ENCODE data around the gene SSR3.
A peak's percentile ranks its signal among the peaks of the same experiment; 100 is the strongest.
"Not testable (repeated sequence)": the region's sequence is repeated elsewhere in the genome, so short reads cannot be mapped to it uniquely, and the experiment has no call there.

The SSR3 gene

DNA sequence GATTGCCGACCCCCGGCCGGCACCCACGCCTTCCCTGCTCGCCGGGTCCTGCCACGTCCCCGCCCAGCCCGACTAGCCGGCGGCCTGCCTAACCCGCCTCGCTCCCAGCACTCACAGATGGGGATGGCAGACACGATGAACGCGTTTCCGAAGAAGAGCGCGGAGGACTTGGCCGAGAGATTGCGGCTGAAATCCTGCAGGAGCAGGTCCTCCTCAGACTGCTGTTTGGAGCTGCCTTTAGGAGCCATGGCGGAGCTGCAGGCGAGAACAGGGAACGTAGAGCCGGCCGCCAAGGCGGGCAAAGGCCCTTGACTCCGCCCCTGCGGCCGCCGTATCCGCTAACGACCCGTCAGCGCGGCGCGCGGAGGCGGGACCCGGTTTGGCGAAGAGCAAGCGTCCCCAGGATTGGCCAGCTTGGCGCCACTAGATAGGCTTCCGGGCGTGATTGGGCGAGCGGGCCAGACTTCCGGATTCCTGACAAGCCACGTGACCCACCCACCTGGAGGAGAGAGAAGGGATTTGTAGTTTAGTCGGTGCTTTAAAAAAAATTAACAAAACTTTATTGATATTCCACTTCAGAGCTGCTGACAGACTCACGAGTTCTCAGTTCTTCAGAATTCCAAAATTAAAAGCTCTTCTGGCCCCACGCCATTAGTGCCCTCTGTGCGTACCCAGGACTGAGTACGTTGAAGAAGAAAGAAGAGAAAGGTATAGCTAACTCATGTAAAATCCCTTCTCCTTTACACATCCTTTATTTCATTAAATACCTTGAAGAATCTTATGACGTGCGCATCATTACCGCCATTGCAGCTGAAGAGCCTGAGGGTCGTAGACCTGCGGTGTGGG, at the start of gene SSR3:
Gene SSR3 (minus strand): TSS at position 276 of the 846 bp plus-strand sequence. CDS start 28 bp downstream, at position 248.
- Histone ChIP-seq H3K4me1 (ENCODE audit: control insufficient read depth, insufficient read depth, low read length) (peaks cover 22% of the 10 kb centered on the region), H3K27ac (ENCODE audit: low read depth, low read length) (peak within 1 kb of the TSS; percentile 94), H3K36me3 (ENCODE audit: control insufficient read depth, insufficient read depth, low read length) (peaks cover 4% of the 10 kb centered on the region), H3K27me3 (ENCODE audit: control insufficient read depth, insufficient read depth, low read length) (no peaks in the 10 kb centered on the region), H3K9ac (ENCODE audit: low read length) (peak within 1 kb of the TSS; percentile 80), H3K4me3 (ENCODE audit: low read length) (peak within 1 kb of the TSS; percentile 99)

DNA sequence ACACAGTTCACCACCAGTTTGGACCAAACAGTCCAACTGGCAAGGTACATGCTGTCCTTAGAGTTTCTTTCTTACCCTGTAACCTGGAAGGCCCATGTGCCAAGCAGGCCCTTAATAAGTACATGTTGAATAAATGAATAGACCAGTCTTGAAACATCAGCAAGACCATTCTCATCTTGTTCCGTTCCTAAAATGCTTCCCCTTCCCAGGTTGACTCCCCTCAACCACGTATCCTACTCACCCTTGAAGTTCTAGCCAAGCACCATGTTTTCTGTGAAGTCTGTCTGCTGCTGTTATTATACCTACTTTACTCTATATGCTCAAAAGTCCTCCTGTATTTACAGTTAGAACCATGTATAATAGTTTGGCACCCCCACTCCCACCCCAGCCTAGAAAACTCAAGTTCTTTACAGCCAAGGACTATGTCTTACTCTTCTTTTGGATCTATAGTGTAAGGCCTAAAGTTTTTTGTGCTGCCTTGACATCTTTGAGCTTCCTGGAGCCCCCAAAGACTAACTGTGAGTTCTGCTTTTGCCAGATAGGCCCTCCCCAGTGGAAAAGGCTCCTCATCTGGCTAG, 49.2 kb upstream of the SSR3 start:
- Histone ChIP-seq H3K36me3 (ENCODE audit: control insufficient read depth, insufficient read depth, low read length) (no peaks in the 10 kb centered on the region), H3K27ac (ENCODE audit: low read depth, low read length) (no peak overlapping the region), H3K27me3 (ENCODE audit: control insufficient read depth, insufficient read depth, low read length) (no peaks in the 10 kb centered on the region), H3K4me3 (ENCODE audit: low read length) (no peak overlapping the region), H3K9ac (ENCODE audit: low read length) (no peak overlapping the region), H3K4me1 (ENCODE audit: control insufficient read depth, insufficient read depth, low read length) (peaks cover 4% of the 10 kb centered on the region)

DNA sequence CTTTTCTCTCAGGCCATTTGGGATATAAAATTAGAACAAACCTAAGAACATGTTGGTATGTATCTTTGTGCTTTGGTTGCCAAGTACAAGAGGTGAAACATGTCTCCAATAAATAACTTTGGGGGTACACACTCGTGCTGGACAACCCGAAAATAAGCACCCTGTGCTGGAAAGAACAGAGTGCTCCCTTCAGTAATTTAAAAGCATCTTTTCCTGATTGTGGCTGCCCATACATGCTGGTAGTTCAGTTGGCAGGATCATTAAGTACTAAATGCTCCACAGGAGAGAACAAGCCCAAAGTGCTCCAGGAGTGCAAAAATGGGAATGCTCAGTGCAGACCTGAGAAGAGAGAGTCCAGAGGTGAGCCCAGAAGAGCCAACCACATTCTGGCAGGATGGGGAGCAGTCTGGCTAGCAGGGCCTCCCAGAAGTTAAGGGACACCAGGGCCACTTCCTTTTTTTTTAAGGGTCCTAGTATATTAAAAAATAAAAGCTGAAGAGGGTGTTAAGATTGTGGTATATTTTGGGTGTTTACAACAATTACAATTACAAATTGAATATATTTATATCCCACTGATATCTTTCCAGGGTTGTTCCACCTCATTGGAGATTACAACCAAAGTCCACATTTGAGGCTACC, 48.6 kb upstream of the SSR3 start:
- no peaks in the 10 kb centered on the region for H3K27me3 ChIP-seq (ENCODE audit: control insufficient read depth, insufficient read depth, low read length)
- H3K4me1 ChIP-seq (ENCODE audit: control insufficient read depth, insufficient read depth, low read length), result peaks cover 4% of the 10 kb centered on the region
- no peaks in the 10 kb centered on the region for H3K36me3 ChIP-seq (ENCODE audit: control insufficient read depth, insufficient read depth, low read length)
- H3K9ac ChIP-seq (ENCODE audit: low read length), result no peak overlapping the region
- H3K4me3 ChIP-seq (ENCODE audit: low read length), result no peak overlapping the region
- H3K27ac ChIP-seq (ENCODE audit: low read depth, low read length), result no peak overlapping the region

DNA sequence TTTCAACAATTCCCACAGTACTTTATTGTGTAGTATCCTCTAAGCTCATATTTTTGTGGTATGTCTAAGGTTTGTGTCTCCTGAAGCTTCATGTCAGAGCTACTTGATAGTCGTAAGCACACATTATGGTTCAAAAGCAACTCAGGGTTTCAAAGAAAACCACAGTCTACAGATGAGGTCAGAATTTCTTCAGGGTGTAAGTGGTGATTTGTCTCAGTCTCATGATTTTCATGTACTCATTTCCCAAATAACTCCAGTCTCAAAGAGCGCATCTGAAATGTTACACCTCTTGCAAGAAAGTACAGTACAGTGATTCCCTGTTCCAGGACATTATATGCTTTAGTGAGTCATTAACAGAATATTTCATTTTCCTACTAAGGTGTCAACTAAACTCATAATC, 47.5 kb upstream of the SSR3 start:
- H3K27me3 ChIP-seq (ENCODE audit: control insufficient read depth, insufficient read depth, low read length), result no peaks in the 10 kb centered on the region
- peaks cover 4% of the 10 kb centered on the region for H3K4me1 ChIP-seq (ENCODE audit: control insufficient read depth, insufficient read depth, low read length)
- H3K27ac ChIP-seq (ENCODE audit: low read depth, low read length), result no peak overlapping the region
- H3K36me3 ChIP-seq (ENCODE audit: control insufficient read depth, insufficient read depth, low read length), result no peaks in the 10 kb centered on the region
- H3K9ac ChIP-seq (ENCODE audit: low read length), result no peak overlapping the region
- no peak overlapping the region for H3K4me3 ChIP-seq (ENCODE audit: low read length)

DNA sequence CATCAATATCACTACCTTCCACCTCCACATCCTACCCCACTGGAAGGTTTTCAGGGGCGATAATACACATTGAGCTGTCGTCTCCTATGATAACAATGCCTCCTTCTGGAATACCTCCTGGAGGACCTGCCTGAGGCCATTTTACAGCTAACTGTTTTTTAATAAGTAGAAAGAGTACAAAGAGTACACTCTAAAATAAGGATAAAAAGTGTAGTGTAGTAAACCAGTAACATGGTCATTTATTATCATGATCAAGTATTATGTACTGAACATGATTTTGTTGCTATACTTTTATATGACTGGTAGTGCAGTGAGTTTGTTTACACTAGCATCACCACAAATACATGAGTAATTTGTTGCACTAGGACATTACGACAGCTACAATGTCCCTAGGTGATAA, 46.6 kb upstream of the SSR3 start:
- Histone ChIP-seq H3K4me3 (ENCODE audit: low read length) (no peak overlapping the region), H3K36me3 (ENCODE audit: control insufficient read depth, insufficient read depth, low read length) (no peaks in the 10 kb centered on the region), H3K9ac (ENCODE audit: low read length) (no peak overlapping the region), H3K27ac (ENCODE audit: low read depth, low read length) (no peak overlapping the region), H3K27me3 (ENCODE audit: control insufficient read depth, insufficient read depth, low read length) (no peaks in the 10 kb centered on the region), H3K4me1 (ENCODE audit: control insufficient read depth, insufficient read depth, low read length) (peaks cover 4% of the 10 kb centered on the region)

DNA sequence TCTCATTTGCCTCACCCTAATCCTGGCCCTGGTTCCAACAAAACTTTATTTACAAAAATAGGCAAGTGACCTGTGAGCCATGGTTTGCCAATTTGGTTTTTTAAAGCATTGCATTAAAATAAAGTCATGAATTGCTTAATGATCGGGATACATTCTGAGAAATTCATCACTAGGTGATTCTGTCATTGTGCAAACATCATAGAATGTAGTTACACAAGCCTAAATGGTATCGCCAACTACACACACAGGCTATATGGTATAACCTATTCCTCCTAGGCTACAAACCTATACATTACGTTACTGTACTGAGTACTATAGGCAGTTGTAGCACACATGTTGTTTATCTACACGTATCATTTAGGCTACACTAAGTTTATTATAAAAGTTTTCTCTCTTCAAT, 45.9 kb upstream of the SSR3 start:
- H3K4me1 ChIP-seq (ENCODE audit: control insufficient read depth, insufficient read depth, low read length), result peaks cover 4% of the 10 kb centered on the region
- no peaks in the 10 kb centered on the region for H3K36me3 ChIP-seq (ENCODE audit: control insufficient read depth, insufficient read depth, low read length)
- H3K9ac ChIP-seq (ENCODE audit: low read length), result no peak overlapping the region
- no peak overlapping the region for H3K27ac ChIP-seq (ENCODE audit: low read depth, low read length)
- no peak overlapping the region for H3K4me3 ChIP-seq (ENCODE audit: low read length)
- H3K27me3 ChIP-seq (ENCODE audit: control insufficient read depth, insufficient read depth, low read length), result no peaks in the 10 kb centered on the region

DNA sequence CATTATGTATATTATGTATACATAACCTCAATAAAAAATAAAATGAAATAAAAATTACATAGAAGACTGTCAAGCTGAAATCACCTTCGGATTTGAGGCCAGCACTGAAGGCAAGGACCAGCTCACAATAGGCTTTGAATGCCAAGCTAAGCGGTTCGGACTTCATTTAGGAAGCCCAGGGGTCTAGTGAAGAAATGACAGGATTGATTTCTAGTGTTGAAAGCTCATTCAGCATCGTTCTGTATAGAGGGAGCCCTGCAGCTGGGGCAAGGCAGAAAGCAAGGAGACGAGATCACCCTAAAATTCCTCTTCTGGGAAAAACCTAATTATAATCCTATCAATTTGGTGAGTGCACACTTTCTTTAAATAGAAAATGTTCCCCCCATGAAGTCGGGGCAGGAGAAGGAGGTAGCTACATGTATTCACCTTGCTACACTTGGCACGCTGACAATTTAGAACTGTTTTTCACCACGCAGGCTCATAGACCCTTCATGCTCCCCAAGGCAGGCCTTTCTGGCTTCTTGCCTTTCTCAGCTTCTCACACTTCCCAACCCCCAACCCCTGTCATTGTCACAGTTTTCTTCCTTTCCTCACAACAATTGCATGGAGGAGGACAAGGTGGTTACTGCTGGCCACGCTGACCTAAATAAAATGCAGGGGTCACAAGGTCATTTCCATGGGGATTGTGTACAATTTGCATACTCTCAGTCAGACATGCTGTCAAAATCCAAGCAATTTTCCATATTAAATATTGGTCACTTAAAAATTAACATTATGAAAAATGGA, 44.4 kb upstream of the SSR3 start:
- Histone ChIP-seq H3K27ac (ENCODE audit: low read depth, low read length) (no peak overlapping the region), H3K4me3 (ENCODE audit: low read length) (no peak overlapping the region), H3K36me3 (ENCODE audit: control insufficient read depth, insufficient read depth, low read length) (no peaks in the 10 kb centered on the region), H3K4me1 (ENCODE audit: control insufficient read depth, insufficient read depth, low read length) (no peaks in the 10 kb centered on the region), H3K9ac (ENCODE audit: low read length) (no peak overlapping the region), H3K27me3 (ENCODE audit: control insufficient read depth, insufficient read depth, low read length) (no peaks in the 10 kb centered on the region)

DNA sequence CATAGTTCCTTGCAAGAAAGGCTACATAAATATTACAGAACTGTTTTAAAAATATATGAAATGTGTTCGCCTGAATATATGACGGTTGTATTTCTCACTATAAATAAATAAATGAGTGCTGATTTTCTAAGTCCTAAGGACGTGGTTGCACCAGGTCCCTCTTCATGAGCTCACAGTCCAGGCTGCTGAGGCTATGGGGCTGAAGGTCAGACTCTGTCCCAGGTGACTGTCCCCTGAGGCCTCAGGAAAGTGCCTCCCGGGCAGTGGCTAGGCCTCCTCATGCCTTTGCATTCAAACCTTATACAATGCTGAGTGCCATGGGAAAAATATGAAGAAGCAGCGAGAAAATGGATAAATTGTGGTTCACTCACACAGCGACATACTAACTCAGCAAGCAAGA, 43.5 kb upstream of the SSR3 start:
- H3K27ac ChIP-seq (ENCODE audit: low read depth, low read length), result no peak overlapping the region
- H3K9ac ChIP-seq (ENCODE audit: low read length), result no peak overlapping the region
- H3K4me3 ChIP-seq (ENCODE audit: low read length), result no peak overlapping the region
- no peaks in the 10 kb centered on the region for H3K36me3 ChIP-seq (ENCODE audit: control insufficient read depth, insufficient read depth, low read length)
- no peaks in the 10 kb centered on the region for H3K4me1 ChIP-seq (ENCODE audit: control insufficient read depth, insufficient read depth, low read length)
- no peaks in the 10 kb centered on the region for H3K27me3 ChIP-seq (ENCODE audit: control insufficient read depth, insufficient read depth, low read length)

DNA sequence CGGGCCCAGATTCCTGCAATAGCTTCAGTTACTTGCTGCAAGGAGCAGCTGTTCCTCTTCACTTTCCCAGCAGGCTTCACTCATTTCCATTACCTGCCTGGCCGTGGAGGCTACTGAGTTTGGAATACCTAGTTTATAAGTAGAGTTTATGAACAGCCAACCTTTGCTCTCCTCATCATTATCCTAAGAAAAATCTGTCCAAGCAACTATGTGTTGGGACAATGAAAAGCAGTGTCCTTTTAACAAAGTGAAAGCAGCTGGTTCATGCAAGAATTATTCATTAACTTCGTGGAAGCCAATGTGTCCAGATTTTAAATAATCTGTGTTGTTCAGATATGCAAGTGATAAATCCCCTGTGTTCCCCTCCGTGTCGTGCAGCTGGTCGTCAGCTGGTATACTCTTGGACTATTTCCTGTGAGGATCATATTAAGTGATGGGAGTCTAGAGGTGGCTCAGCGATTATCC, 39.3 kb upstream of the SSR3 start:
- Histone ChIP-seq H3K4me1 (ENCODE audit: control insufficient read depth, insufficient read depth, low read length) (no peaks in the 10 kb centered on the region), H3K27me3 (ENCODE audit: control insufficient read depth, insufficient read depth, low read length) (no peaks in the 10 kb centered on the region), H3K36me3 (ENCODE audit: control insufficient read depth, insufficient read depth, low read length) (no peaks in the 10 kb centered on the region), H3K9ac (ENCODE audit: low read length) (no peak overlapping the region), H3K27ac (ENCODE audit: low read depth, low read length) (no peak overlapping the region), H3K4me3 (ENCODE audit: low read length) (no peak overlapping the region)

DNA sequence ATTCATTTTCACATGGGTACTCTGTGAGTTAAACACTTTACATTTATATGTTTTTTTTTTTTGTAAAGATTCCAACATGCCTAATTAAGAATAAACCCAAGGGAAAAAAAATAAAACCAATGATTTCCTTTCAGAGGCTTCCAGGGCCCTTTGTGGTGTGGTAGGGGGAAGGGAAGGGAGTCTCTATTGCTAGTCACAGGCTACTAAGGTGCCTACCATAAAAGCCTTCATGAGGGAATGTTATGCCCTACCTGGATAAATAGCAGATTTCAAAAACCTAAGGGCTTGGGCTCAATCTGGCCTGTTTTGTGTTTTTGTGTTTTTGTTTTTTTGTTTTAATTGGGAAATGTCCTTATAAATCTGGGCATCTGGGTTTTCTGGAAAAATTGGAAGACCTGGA, 38.9 kb upstream of the SSR3 start:
- H3K4me1 ChIP-seq (ENCODE audit: control insufficient read depth, insufficient read depth, low read length), result no peaks in the 10 kb centered on the region
- H3K4me3 ChIP-seq (ENCODE audit: low read length), result no peak overlapping the region
- H3K27ac ChIP-seq (ENCODE audit: low read depth, low read length), result no peak overlapping the region
- H3K27me3 ChIP-seq (ENCODE audit: control insufficient read depth, insufficient read depth, low read length), result no peaks in the 10 kb centered on the region
- no peak overlapping the region for H3K9ac ChIP-seq (ENCODE audit: low read length)
- no peaks in the 10 kb centered on the region for H3K36me3 ChIP-seq (ENCODE audit: control insufficient read depth, insufficient read depth, low read length)

DNA sequence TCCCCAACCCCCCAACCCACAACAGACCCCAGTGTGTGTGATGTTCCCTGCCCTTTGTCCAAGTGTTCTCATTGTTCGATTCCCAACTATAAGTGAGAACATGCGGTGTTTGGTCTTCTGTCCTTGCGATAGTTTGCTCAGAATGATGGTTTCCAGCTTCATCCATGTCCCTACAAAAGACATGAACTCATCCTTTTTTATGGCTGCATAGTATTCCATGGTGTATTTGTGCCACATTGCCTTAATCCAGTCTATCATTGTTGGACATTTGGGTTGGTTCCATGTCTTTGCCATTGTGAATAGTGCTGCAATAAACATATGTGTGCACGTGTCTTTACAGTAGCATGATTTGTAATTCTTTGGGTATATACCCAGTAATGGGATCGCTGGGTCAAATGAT, 34.9 kb upstream of the SSR3 start:
- H3K4me1 ChIP-seq (ENCODE audit: control insufficient read depth, insufficient read depth, low read length); H3K4me3 ChIP-seq (ENCODE audit: low read length); H3K27me3 ChIP-seq (ENCODE audit: control insufficient read depth, insufficient read depth, low read length); H3K9ac ChIP-seq (ENCODE audit: low read length); H3K27ac ChIP-seq (ENCODE audit: low read depth, low read length); H3K36me3 ChIP-seq (ENCODE audit: control insufficient read depth, insufficient read depth, low read length): not testable (repeated sequence)

DNA sequence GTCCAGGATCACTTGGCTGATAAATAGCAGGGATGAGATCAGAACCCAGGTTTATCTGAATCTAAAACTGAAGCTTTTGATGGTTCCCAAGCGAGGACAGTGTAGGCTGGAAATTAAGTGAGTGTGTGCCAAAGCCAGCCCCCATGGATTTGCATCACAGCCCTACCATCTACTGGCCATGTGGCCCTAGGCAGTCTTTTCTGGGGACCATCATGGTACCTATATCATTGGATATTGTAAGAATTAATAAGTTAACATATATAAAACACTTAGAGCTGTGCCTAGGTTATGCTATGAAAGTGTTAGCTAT, 32.8 kb upstream of the SSR3 start:
- no peaks in the 10 kb centered on the region for H3K27me3 ChIP-seq (ENCODE audit: control insufficient read depth, insufficient read depth, low read length)
- no peaks in the 10 kb centered on the region for H3K36me3 ChIP-seq (ENCODE audit: control insufficient read depth, insufficient read depth, low read length)
- no peaks in the 10 kb centered on the region for H3K4me1 ChIP-seq (ENCODE audit: control insufficient read depth, insufficient read depth, low read length)
- H3K27ac ChIP-seq (ENCODE audit: low read depth, low read length), result no peak overlapping the region
- H3K9ac ChIP-seq (ENCODE audit: low read length), result no peak overlapping the region
- no peak overlapping the region for H3K4me3 ChIP-seq (ENCODE audit: low read length)

Data from rectal smooth muscle tissue (tissue), 1 donor.